H1 (cell line): ENCODE results near the gene KDR.

Source experiments
- CTCF ChIP-seq, 3 experiments: IDR thresholded peaks; 1 replicate in 2 of 3; 2 replicates in 1 of 3; pipeline versions ENCODE4 v1.5.1 to v1.6.1; 2011; ENCODE audit warnings: low read length in 3 of 3, mild to moderate bottlenecking in 3 of 3, inconsistent platforms in 2 of 3, low read depth in 1 of 3, moderate library complexity in 1 of 3; ENCODE audit not compliant: insufficient read depth in 1 of 3; ENCODE audit errors: control extremely low read depth in 1 of 3
- EGR1 ChIP-seq: IDR thresholded peaks from 2 replicates; pipeline ENCODE4 v1.6.1; 2011; ENCODE audit warnings: low read depth, low read length, borderline replicate concordance
- EP300 ChIP-seq, 2 experiments: IDR thresholded peaks; 1 replicate in 1 of 2; 2 replicates in 1 of 2; pipeline ENCODE4 v1.6.1; 2011 to 2012; ENCODE audit warnings: low read depth in 2 of 2, low read length in 2 of 2, mild to moderate bottlenecking in 2 of 2, borderline replicate concordance in 1 of 2, inconsistent platforms in 1 of 2, moderate library complexity in 1 of 2
- HDAC6 ChIP-seq: IDR thresholded peaks from one replicate; pipeline ENCODE4 v1.7.1; 2012; ENCODE audit warnings: low read depth, mild to moderate bottlenecking, inconsistent platforms, low read length, moderate library complexity
- SP4 ChIP-seq: IDR thresholded peaks from 2 replicates; pipeline ENCODE4 v1.6.1; 2012; ENCODE audit warnings: low read length, inconsistent platforms
- TEAD4 ChIP-seq: IDR thresholded peaks from 2 replicates; pipeline ENCODE4 v1.6.1; 2012; ENCODE audit warnings: low read depth, low read length, inconsistent platforms, mixed read lengths

- TF ChIP-seq TEAD4 (no peak), EP300 (IDR thresholded peaks at IDR 0.05; ENCODE audit: borderline replicate concordance in 1 of 2, low read depth in 2 of 2, low read length in 2 of 2) (no peak), HDAC6 (no peak), CTCF (IDR thresholded peaks at IDR 0.05; ENCODE audit: control extremely low read depth in 1 of 3, insufficient read depth in 1 of 3, low read depth in 1 of 3, low read length in 3 of 3) (no peak), SP4 (no peak), EGR1 (no peak)
Observed at GRCh38 chr4:55118397-55118796, 7.0 kb downstream of the KDR start.
